Parathyroid adenoma (tissue), 2 donors: Measurements from ENCODE around the gene NAA15.
"Not testable (repeated sequence)": the region's sequence is repeated elsewhere in the genome, so short reads cannot be mapped to it uniquely, and the experiment has no call there.

Source experiments
- H2AFZ ChIP-seq: fragments of 300-600 bp; sonication (generic); one replicate; pipeline ENCODE4 v1.7.0; 2017; ENCODE audit warnings: antibody characterized with exemption, mild to moderate bottlenecking
- H3K27ac ChIP-seq: fragments of 300-600 bp; sonication (generic); one replicate; pipeline ENCODE4 v1.7.0; 2017
- H3K27me3 ChIP-seq: fragments of 300-600 bp; sonication (generic); one replicate; pipeline ENCODE4 v1.7.0; 2017; ENCODE audit warnings: low read length; ENCODE audit not compliant: control insufficient read depth, insufficient read depth
- H3K36me3 ChIP-seq: fragments of 300-600 bp; sonication (generic); one replicate; pipeline ENCODE4 v1.7.0; 2017; ENCODE audit warnings: low read length; ENCODE audit not compliant: control insufficient read depth, insufficient read depth
- H3K4me1 ChIP-seq: fragments of 300-600 bp; sonication (generic); one replicate; pipeline ENCODE4 v1.7.0; 2017; ENCODE audit warnings: control low read depth
- H3K4me2 ChIP-seq: fragments of 300-600 bp; sonication (generic); one replicate; pipeline ENCODE4 v1.7.0; 2017; ENCODE audit warnings: low read length
- H3K4me3 ChIP-seq: fragments of 300-600 bp; sonication (generic); one replicate; pipeline ENCODE4 v1.7.0; 2017; ENCODE audit warnings: low read depth, low read length
- H3K79me2 ChIP-seq: fragments of 300-600 bp; sonication (generic); one replicate; pipeline ENCODE4 v1.7.0; 2017; ENCODE audit warnings: control low read depth
- H3K9ac ChIP-seq: fragments of 300-600 bp; sonication (generic); one replicate; pipeline ENCODE4 v1.7.0; 2017; ENCODE audit warnings: mild to moderate bottlenecking
- H3K9me3 ChIP-seq: fragments of 300-600 bp; sonication (generic); one replicate; pipeline ENCODE4 v1.7.0; 2017; ENCODE audit warnings: low read length; ENCODE audit not compliant: control insufficient read depth
- CTCF ChIP-seq: fragments of 300-600 bp; sonication (generic); IDR thresholded peaks from one replicate; pipeline ENCODE4 v1.7.0; 2017; ENCODE audit warnings: antibody characterized with exemption, mild to moderate bottlenecking
- donor health status: primary hyperparathyroidism.

Gene NAA15

DNA sequence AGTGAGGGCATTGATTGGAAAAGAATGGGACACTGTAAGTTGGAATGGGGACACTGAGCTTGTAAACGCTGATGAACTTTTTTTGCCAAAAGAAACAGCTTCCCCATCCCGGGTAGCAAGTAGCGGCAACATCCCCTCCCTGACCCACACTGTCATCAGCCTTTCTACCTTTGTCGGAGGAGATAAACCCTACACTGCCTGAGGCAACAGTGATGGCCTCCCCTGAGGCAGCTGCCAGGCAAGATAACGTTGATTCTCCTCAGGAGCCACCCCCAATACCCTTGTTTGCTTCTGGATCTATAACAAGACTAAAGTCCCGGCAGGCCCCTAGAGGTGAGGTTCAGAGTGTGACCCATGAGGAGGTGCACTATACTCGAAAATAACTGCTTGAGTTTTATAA, 142.4 kb downstream of the NAA15 start:
- TF ChIP-seq CTCF, result no peak
- Histone ChIP-seq H3K4me3 (no peak overlapping the region), H3K9ac (no peak overlapping the region), H3K4me2 (no peak overlapping the region), H3K4me1 (no peaks in the 10 kb centered on the region), H3K27me3 (no peaks in the 10 kb centered on the region), H3K9me3 (no peaks in the 10 kb centered on the region), H3K27ac (no peak overlapping the region), H3K36me3 (no peaks in the 10 kb centered on the region), H3K79me2 (no peaks in the 10 kb centered on the region), H2AFZ (no peak overlapping the region)

DNA sequence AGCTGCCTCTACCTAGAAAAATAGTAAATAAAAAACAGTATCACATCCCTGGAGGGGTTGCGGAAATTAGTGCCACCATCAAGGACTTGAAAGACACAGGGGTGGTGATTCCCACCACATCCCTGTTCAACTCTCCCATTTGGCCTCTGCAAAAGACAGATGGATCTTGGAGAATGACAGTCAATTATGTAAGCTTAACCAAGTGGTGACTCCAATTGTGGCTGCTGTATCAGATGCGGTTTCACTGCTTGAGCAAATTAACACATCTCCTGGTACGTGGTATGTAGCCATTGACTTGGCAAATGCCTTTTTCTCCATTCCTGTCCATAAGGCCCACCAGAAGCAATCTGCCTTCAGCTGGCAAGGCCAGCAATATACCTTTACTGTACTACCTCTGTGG, 143.6 kb downstream of the NAA15 start:
- not testable (repeated sequence) for H3K4me1 ChIP-seq, H2AFZ ChIP-seq, H3K4me2 ChIP-seq, H3K27ac ChIP-seq, H3K79me2 ChIP-seq, H3K36me3 ChIP-seq, H3K9me3 ChIP-seq, H3K9ac ChIP-seq, H3K27me3 ChIP-seq, H3K4me3 ChIP-seq

- H3K4me1 ChIP-seq, H3K27me3 ChIP-seq: not testable (repeated sequence)
These were observed 145.8 kb downstream of the NAA15 start for GRCh38 chr4:139447078-139447477.

GRCh38 chr4:139450586-139450985, 149.3 kb downstream of the NAA15 start:
- no peak overlapping the region for H3K27ac ChIP-seq
- no peaks in the 10 kb centered on the region for H3K27me3 ChIP-seq
- TF ChIP-seq CTCF, result no peak
- H3K9ac ChIP-seq, result no peak overlapping the region
- H2AFZ ChIP-seq, result no peak overlapping the region
- H3K36me3 ChIP-seq, result no peaks in the 10 kb centered on the region
- H3K9me3 ChIP-seq, result no peaks in the 10 kb centered on the region
- peaks cover 9% of the 10 kb centered on the region for H3K79me2 ChIP-seq
- H3K4me3 ChIP-seq, result no peak overlapping the region
- no peaks in the 10 kb centered on the region for H3K4me1 ChIP-seq
- H3K4me2 ChIP-seq, result no peak overlapping the region

More at GRCh38 chr4:139447078-139447477, 145.8 kb downstream of the NAA15 start:
- H3K36me3 ChIP-seq, H2AFZ ChIP-seq, H3K9me3 ChIP-seq, H3K4me2 ChIP-seq, H3K79me2 ChIP-seq, H3K4me3 ChIP-seq, H3K27ac ChIP-seq, H3K9ac ChIP-seq: not testable (repeated sequence)

GRCh38 chr4:139451997-139452396, 150.7 kb downstream of the NAA15 start:
- no peak for TF ChIP-seq CTCF
- Histone ChIP-seq H3K9me3 (no peaks in the 10 kb centered on the region), H3K27me3 (no peaks in the 10 kb centered on the region), H3K9ac (no peak overlapping the region), H3K36me3 (no peaks in the 10 kb centered on the region), H2AFZ (no peak overlapping the region), H3K4me2 (no peak overlapping the region), H3K4me3 (no peak overlapping the region), H3K4me1 (no peaks in the 10 kb centered on the region), H3K79me2 (peaks cover 9% of the 10 kb centered on the region), H3K27ac (no peak overlapping the region)

GRCh38 chr4:139453041-139453370, 151.7 kb downstream of the NAA15 start:
- no peaks in the 10 kb centered on the region for H3K9me3 ChIP-seq
- H2AFZ ChIP-seq, result peak overlapping the region; percentile 91
- H3K4me3 ChIP-seq, result peak overlapping the region; percentile 84
- peak overlapping the region; percentile 83 for H3K4me2 ChIP-seq
- H3K79me2 ChIP-seq, result peaks cover 12% of the 10 kb centered on the region
- H3K9ac ChIP-seq, result peak overlapping the region; percentile 35
- no peaks in the 10 kb centered on the region for H3K27me3 ChIP-seq
- TF ChIP-seq CTCF, result peak; percentile 20
- H3K4me1 ChIP-seq, result no peaks in the 10 kb centered on the region
- peak overlapping the region; percentile 92 for H3K27ac ChIP-seq
- no peaks in the 10 kb centered on the region for H3K36me3 ChIP-seq
